ENCODE data around the gene LYG1.
"Not testable (repeated sequence)": the region's sequence is repeated elsewhere in the genome, so short reads cannot be mapped to it uniquely, and the experiment has no call there.

LYG1 gene

DNA sequence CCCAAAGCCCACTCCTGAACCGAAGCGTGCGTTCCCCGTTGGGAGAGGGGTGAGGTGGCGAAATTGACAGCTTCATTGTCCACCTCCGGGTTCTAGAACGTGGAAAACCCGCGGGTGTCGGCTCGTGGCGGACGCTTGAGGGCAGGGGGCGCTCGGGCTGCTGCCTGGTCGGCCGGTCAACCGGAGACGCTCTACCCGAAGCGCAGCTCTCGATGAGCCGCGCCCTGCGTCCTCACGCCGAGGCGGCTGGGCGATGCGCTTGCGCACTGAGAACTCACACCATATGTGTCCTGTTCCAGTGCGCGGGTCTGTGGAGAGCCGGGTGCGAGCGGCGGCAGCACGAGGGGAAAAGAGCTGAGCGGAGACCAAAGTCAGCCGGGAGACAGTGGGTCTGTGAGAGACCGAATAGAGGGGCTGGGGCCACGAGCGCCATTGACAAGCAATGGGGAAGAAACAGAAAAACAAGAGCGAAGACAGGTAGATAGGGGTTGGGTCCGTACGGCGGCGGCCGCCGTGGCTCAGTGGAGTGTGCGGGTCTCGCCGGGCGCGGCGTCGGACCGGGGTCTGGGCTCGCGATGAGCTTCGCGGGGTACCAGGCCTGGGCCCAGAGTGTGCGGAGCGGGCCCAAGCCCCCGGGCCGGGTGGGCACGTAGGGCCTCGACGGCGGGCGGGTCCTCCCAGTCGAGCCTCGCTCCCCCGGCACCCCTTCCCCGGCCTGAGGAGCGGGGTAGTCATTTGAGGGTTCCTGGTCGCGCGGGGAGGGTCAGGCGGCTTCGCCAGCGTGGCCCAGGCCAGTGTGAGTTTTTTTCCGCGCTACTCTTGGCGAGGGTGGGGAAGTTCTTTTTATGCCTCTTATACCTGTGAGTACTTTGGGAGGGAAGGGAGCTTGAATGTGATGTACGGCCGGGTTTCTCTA lies 36.4 kb upstream of the LYG1 start, which contains the start of gene EIF5B:
Gene EIF5B (plus strand): TSS at position 277 of the 916 bp plus-strand sequence. CDS start 166 bp downstream, at position 443.
- in situ Hi-C loops (cut with HindIII; ENCODE audit: low sequenced_read_pairs), result no loop called here

DNA sequence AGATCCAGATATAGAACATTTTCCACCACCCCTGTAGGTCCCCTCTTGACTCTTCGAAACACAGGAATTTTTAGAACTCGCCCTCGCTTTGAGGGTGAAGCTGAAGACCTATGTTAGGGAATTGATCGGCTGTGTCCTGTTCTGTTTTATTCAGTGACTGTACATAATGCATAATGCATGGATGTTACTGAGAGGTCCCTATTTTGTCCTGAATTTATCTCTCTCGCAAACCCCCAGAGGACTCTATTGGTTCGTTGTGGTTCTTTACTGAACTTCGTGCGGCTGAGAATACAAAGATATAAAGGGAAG lies 35.8 kb upstream of the LYG1 start:
- TF ChIP-seq, protein P1, sequence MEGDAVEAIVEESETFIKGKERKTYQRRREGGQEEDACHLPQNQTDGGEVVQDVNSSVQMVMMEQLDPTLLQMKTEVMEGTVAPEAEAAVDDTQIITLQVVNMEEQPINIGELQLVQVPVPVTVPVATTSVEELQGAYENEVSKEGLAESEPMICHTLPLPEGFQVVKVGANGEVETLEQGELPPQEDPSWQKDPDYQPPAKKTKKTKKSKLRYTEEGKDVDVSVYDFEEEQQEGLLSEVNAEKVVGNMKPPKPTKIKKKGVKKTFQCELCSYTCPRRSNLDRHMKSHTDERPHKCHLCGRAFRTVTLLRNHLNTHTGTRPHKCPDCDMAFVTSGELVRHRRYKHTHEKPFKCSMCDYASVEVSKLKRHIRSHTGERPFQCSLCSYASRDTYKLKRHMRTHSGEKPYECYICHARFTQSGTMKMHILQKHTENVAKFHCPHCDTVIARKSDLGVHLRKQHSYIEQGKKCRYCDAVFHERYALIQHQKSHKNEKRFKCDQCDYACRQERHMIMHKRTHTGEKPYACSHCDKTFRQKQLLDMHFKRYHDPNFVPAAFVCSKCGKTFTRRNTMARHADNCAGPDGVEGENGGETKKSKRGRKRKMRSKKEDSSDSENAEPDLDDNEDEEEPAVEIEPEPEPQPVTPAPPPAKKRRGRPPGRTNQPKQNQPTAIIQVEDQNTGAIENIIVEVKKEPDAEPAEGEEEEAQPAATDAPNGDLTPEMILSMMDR (IDR thresholded peaks at IDR 0.05; ENCODE audit: low read depth, low read length), result no peak
- no peak for DNase-seq (ENCODE audit: low read depth, low spot score)
- H3K4me3 ChIP-seq (ENCODE audit: low read depth, low read length), result peak overlapping the region; percentile 90
- in situ Hi-C loops (cut with HindIII; ENCODE audit: low sequenced_read_pairs), result no loop called here

More for the DNA sequence above, 36.4 kb upstream of the LYG1 start, which contains the start of gene EIF5B:
- peak; percentile 98 for DNase-seq (ENCODE audit: low read depth, low spot score)
- TF ChIP-seq, protein P1 (IDR thresholded peaks at IDR 0.05; ENCODE audit: low read depth, low read length), result peak; percentile 71
- H3K4me3 ChIP-seq (ENCODE audit: low read depth, low read length), result peak within 1 kb of the TSS; percentile 90

DNA sequence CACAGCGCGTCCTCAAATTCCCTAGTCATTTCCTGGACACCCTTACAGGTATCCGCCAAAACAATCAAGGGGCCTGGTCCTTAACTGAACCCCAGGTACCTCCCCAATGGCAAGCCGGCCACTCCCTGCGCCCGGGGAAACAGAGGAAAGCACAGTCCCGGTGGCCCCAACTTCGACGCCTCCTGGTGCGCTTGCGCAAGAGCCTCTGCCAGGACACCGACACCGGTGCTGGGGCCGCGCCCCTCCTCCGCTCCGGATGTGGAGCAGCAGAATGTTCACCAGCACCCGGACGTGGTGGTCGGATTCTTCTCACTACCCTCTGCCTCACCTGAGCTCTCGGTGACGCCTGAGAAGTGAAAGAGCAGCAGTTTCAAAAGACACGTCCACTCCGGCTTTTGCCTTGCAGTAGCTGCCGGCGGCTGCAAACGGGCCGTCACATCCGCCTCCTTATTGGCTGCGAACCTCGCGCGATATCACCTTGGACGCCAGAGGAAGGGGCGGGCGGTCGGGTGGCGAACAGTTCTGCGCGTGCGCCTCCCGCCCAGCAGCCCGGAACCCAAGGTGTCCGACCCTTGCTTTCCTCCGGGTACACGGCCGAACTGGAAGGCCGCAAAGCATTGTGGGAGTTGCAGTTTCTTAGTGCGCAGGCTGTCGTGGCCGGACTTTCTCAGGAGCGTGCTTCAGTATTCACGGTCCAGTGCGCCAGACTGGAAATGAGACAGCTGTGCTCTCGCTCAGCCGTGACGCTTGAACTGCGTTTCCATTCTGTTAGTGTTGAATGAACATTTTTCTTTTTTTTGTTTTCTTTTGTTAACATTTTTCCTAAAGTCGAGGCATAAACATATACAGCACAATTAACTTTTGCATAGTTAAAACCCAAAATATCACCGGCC lies 35.2 kb upstream of the LYG1 start, which contains the start of gene TXNDC9:
Gene TXNDC9 (minus strand): TSS at position 423 of the 893 bp plus-strand sequence. CDS start 3,123 bp downstream, outside the sequence.
- peak within 1 kb of the TSS; percentile 90 for H3K4me3 ChIP-seq (ENCODE audit: low read depth, low read length)
- in situ Hi-C loops (cut with HindIII; ENCODE audit: low sequenced_read_pairs), result no loop called here
- TF ChIP-seq, protein P1 (IDR thresholded peaks at IDR 0.05; ENCODE audit: low read depth, low read length), result no peak
- peak; percentile 100 for DNase-seq (ENCODE audit: low read depth, low spot score)

DNA sequence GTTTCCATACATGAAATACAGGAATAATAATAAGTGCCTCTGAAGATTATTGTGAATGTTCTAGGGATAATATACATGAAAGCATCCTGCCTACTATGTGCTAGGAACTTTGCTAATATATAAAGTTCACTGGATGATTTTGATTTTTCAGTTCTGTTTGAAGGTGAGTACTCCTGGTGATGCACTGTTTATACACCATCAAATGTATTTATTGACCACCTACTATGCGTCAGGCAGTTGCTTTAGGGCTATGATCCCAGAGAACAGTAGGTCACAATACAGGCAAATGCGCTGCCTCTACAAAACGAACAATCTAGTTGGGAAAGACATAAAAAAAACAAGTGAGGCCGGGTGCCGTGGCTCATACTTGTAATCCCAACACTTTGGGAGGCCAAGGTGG lies 24.4 kb upstream of the LYG1 start:
- in situ Hi-C loops (cut with HindIII; ENCODE audit: low sequenced_read_pairs), result no loop called here
- TF ChIP-seq, protein P1 (IDR thresholded peaks at IDR 0.05; ENCODE audit: low read depth, low read length), result no peak
- H3K4me3 ChIP-seq (ENCODE audit: low read depth, low read length), result no peak overlapping the region
- no peak for DNase-seq (ENCODE audit: low read depth, low spot score)

DNA sequence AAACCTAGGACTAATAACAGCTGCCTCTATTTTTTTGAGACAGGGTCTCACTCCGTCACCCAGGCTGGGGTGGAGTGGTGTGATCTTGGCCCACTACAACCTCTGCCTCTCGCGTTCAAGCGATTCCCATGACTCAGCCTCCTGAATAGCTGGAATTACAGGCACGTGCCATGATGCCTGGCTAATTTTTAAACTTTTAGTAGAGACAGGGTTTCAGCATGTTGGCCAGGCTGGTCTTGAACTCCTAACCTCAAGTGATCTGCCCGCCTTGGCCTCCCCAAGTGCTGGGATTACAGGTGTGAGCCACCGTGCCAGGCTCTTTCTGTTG lies 16.8 kb upstream of the LYG1 start:
- H3K4me3 ChIP-seq (ENCODE audit: low read depth, low read length); in situ Hi-C loops (cut with HindIII; ENCODE audit: low sequenced_read_pairs); DNase-seq (ENCODE audit: low read depth, low spot score): not testable (repeated sequence)

DNA sequence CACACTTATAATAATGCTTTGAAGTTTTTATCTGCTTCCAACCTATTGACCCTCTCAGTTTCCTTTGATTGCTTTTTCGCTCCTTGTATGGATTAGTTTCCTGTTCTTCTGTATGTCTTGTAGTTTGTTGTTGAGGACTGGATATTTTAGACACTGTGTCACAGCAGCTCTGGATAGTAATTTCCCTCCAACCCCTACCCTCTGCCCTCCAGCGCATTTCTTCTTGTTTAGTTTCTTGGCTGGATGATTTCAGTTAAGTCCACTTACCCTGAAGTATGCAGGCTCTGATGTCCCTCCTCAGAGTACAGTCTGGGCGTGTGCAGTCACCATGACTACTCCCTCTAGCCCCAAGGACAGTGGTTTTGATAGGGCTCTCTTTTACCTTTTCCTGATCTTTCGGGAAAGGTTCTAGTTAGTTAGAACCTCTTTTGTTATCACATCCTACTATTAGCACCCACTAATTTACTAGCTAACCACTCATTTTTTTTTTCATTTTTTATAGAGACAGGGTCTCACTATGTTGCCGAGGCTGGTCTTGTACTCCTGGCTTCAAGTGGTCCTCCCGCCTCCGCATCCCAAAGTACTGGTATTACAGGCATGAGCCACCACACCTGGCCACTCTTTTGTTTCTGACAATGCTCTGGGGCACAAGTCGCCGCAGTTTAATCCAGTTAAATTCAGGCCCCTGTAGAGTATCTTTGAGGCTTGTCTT lies 16.3 kb upstream of the LYG1 start:
- DNase-seq (ENCODE audit: low read depth, low spot score), result no peak
- in situ Hi-C loops (cut with HindIII; ENCODE audit: low sequenced_read_pairs), result no loop called here
- H3K4me3 ChIP-seq (ENCODE audit: low read depth, low read length), result no peak overlapping the region

More for the DNA sequence above, 16.3 kb upstream of the LYG1 start:
- TF ChIP-seq, protein P1 (IDR thresholded peaks at IDR 0.05; ENCODE audit: low read depth, low read length), result no peak

Measured in astrocyte of the spinal cord (primary cell).